Kidney tubule cell (primary cell): Measurements from ENCODE around the gene OR52D1.

Experiments
- DNase-seq: peaks from one replicate; pipeline ENCODE4 v3.0.0-alpha.2; 2018; ENCODE audit warnings: low spot score

OR52D1 gene

DNA sequence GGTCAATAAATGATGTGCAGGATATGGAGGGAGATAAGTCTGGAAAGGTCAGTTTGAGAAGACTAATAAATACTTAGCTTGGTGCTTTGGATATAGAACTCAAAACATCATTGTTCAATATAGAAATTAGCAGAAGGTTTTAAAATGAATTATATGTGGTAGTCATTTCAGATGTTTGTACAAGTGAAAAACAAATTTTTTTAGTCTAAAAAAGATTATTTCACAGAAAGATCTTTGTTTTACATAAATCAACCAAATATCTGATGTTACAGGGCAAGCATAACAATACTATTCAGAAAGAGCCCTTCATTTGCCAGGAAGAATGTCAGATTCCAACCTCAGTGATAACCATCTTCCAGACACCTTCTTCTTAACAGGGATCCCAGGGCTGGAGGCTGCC, at the start of gene OR52D1:
Gene OR52D1 (plus strand): TSS at position 301 of the 400 bp plus-strand sequence. CDS start 22 bp downstream, at position 323.
- DNase-seq, result no peak

GRCh38 chr11:5441414-5441813, 47.1 kb upstream of the OR52D1 start, which contains the start of gene OR51I1:
Gene OR51I1, minus strand, starts transcription at chr11:5441514. Its CDS starts 0 bp downstream, at chr11:5441514.
- DNase-seq, result no peak

DNA sequence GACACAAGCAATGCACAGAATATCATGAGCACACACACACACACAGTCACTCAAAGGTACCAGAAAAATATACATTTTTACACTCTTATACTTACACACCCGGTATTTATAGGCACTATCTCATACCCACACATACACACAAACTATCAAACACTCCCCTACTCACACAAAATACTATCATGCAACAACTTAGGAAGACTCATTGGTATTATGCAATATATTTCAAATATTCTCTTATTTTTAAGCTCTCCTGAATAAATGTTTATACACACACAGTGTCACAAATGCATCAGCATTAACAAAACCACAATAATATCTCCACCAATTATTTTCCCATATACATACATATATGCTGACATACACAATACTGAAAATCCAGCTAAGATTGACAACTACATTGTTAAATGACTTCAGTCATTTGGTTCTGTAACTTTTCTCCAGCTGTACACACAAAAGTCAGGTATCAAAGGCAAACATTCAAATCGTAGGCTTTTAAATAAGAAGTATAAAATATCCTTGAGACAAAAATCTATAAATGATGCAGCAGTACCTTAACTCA, 44.6 kb upstream of the OR52D1 start:
- DNase-seq, result no peak

DNA sequence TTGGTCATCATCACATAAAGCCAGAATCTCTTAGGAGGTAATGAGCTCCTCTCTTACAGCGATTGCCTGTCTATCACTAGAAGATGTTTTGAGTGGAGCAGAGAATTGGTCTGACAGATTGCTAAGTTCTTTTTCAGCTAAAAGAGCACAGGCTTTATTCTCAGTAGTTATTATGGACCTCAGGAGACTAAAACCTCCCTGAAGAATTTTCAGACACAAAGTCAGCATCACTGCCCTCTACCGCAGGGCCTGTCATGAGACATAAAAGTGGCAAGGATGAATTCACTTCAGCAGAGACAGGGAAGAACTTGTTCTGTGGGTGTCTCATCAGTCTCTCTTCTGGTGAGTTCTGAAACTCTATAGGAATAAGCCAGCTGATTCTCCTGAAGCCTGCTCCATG, 39.5 kb upstream of the OR52D1 start, which contains the start of gene OR51I2:
Gene OR51I2 (plus strand): TSS at position 301 of the 400 bp plus-strand sequence. CDS start 4,166 bp downstream, outside the sequence.
- no peak for DNase-seq

- no peak for DNase-seq
Measured at GRCh38 chr11:5449432-5449831, 39.1 kb upstream of the OR52D1 start.

DNA sequence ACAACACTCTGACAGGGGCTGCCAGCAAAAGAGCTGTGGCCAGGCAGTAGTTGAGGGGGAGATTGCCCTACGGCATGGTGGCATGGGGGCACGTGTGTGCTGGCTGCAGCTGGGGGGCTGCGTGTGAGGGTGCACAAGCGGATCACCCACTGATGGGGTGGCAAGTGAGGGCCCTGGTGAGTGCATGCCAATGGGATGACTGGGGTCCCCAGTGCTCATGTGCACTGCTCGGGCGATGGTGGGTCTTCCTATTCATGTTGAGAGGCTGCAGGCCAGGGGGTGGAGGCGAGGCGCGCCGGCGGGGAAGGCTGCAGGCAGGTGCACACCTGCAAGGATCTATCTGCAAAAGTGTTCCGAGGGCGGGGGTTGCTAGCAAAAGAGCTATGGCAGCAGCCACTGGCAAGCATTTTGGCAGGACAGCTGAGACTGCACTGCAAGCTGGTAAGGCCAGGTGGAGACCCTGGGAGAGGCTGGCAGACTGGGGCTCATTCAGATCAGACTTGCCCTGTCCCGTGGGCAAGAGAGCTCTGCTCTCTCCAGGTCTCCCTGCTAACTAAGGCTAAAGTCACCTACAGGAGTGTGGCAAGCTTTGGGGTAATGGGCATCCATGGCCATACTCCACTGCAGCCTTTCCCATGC, 27.4 kb upstream of the OR52D1 start:
- DNase-seq, result no peak

GRCh38 chr11:5467527-5467926, 21.0 kb upstream of the OR52D1 start:
- DNase-seq, result no peak

- DNase-seq, result no peak
Measured at GRCh38 chr11:5473921-5474320, 14.6 kb upstream of the OR52D1 start.

- DNase-seq, result peak; percentile 54
Measured at GRCh38 chr11:5476186-5476819, 12.2 kb upstream of the OR52D1 start.

- DNase-seq, result no peak
Measured at GRCh38 chr11:5486003-5486402, 2.5 kb upstream of the OR52D1 start.

- no peak for DNase-seq
Measured at GRCh38 chr11:5486421-5486820, 2.1 kb upstream of the OR52D1 start.

DNA sequence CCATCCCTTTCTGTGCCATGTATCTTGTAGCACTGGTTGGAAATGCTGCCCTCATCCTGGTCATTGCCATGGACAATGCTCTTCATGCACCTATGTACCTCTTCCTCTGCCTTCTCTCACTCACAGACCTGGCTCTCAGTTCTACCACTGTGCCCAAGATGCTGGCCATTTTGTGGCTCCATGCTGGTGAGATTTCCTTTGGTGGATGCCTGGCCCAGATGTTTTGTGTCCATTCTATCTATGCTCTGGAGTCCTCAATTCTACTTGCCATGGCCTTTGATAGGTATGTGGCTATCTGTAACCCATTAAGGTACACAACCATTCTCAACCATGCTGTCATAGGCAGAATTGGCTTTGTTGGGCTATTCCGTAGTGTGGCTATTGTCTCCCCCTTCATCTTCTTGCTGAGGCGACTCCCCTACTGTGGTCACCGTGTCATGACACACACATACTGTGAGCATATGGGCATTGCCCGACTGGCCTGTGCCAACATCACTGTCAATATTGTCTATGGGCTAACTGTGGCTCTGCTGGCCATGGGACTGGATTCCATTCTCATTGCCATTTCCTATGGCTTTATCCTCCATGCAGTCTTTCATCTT, 414 bp downstream of the OR52D1 start:
- no peak for DNase-seq

DNA sequence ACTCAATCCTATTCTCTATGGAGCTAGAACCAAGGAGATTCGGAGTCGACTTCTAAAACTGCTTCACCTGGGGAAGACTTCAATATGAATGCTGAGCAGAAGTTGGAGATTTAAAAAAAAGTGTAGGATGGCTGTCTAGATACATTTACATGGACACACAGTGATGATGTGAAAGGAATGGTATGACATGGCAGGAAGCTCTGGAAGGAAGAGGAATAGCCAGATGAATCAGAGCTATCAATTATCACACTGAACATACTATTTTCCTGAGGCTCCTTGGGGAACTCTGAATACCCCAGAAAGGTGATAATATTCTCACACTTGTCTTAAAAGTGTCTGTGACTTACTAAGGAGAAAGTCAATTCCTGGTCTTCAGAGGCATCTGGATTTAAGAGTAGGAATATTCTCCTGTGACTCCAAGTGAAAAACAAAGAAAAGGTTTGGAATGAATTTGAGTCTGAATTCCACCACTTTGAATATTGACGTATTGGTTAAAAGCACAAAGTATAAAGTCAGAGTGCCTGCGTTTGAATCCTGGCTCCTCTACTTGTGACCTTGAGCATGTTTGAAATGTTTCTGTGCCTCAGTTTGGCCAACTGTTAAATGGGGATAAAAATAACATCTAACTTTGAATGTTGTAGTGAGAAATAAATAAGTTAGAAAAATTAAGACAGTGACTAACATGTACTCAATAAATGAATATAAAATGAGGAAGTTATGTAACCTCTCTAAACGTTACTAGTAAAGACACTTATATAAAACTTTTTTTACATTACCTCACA, 1.3 kb downstream of the OR52D1 start:
- DNase-seq, result peak; percentile 60

DNA sequence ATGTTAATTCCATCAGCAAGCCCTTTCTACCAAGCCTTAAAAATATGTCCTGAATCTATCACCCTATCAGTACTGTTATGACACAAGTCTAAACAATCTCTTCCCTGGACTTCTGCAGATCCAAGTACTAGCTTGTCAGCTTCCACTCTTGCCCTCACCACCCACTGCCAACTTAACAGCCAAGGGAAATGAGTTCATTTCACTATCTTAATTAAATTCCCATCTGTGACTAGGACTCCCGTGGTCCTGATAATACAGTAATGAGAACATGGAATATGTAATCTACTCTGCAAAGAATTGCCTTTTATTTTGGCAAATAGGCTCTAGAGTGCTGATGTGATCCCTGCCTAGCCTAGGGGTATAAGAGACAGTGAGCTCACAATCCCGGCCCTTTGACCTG, 11.2 kb downstream of the OR52D1 start:
- DNase-seq, result no peak

DNA sequence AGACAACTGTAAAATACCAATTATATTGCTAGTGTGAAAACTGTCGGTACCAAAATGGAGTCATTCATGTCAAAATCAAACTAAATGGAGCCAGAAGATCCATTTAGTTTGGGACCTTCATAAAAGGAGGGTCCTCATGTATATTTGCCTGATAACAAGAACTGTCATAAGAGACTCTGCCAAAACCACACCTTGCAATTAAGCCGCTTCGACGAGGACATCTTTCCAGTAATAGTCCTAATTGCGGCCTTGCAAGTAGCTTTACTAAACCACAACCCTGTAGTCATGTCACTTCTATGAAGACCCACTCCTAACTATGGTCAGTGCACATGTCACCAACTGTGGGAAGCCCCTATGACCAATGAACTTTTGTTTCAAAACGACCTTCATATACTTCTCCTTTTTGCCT, 11.9 kb downstream of the OR52D1 start:
- DNase-seq, result no peak

DNA sequence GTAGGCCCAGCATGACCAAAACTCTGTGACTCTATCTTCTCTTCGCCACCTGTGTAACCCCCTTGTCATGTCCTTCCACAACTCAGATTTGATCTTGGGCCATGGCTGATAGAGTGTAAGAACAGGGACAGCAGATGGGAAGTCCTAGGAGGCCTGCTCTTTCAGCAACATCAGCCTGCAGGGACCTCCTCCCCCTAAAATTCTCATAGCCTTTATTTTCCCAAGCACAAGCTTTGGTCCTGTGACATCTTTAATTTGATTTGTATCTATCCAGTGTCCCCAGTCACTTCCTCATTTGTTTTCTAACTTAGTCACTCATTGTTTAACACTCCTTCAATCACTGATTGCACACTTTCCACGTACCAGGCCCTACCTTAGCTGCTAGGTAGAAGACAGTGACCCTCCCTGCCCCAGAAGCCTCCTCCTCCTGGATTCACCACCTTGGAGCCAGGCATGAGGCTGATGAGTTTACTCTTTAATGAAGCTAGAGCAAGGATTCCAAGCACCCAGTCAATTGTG, 16.0 kb downstream of the OR52D1 start:
- DNase-seq, result peak; percentile 57

GRCh38 chr11:5505363-5506048, 17.0 kb downstream of the OR52D1 start:
- DNase-seq, result no peak

- no peak for DNase-seq
Measured at GRCh38 chr11:5507177-5507932, 18.9 kb downstream of the OR52D1 start.

DNA sequence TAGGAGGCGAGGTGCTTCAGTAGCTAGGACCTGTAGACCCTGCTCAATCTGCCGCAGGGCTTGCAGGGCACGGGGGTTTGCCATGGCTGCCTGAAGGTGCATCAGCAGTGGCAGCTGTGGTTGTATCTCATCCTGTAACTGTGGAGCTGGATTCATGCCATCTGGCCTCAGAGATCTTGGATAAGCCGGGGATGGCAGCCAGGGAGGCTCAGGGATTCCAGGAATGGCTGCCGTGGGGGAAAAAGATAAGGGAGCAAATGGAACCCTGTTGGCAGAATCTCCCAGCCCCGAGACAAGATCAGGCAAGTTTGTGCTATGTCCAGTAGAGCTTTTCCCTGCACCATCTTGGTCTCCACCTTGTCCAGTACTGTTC, 19.4 kb downstream of the OR52D1 start:
- DNase-seq, result no peak

- no peak for DNase-seq
Measured at GRCh38 chr11:5508605-5509004, 20.1 kb downstream of the OR52D1 start.

DNA sequence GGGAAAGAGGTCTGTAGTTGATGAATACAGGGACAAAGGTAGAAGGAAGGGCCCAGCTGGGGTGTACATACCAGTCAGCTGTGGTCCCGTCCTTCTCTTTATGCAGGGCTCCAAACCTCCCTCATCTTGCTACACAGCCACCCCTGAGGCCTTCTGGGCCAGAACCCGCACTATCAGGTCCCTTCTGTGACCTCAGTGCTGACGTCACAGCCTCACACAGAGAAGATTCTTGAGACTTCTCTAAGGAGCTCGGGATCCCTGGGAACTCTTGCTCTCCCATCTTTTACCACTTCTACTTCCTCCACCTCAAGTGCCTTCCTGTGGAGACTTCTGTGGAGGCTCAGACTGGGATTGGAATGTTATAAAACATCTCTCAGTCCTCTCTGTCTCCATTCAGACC, 21.3 kb downstream of the OR52D1 start, which contains the start of gene UBQLN3:
Gene UBQLN3 (minus strand): TSS at position 155 of the 400 bp plus-strand sequence. CDS start 399 bp downstream, outside the sequence.
- DNase-seq, result no peak
